Upper lobe of left lung (tissue), 6 donors: ENCODE measurements around the gene GPR137B. TPM values are rescaled to one million over a fixed set of nuclear protein-coding genes. Genes with fewer than 3 reads are reported as not detected.

Experiments used
- ATAC-seq, 2 donors: fragments of 200-7000 bp; cut with Tn5 transposase; one replicate each; pipeline ENCODE4 v1.9.1; 2022; ENCODE audit warnings: mild to moderate bottlenecking in 2 of 2, moderate library complexity in 2 of 2; ENCODE audit not compliant: low FRiP score in 2 of 2
- DNase-seq, 2 donors: peaks; one replicate each; pipeline ENCODE4 v3.0.0-alpha.2; 2019 to 2020
- H3K27ac ChIP-seq, 4 donors: fragments of 200-600 bp; sonication (generic); one replicate each; pipeline ENCODE4 v1.5.1; 2016 to 2019
- H3K27me3 ChIP-seq, 4 donors: fragments of 200-600 bp; sonication (generic); one replicate each; pipeline ENCODE4 v1.5.1; 2017 to 2019
- H3K36me3 ChIP-seq, 4 donors: fragments of 200-600 bp; sonication (generic); one replicate each; pipeline ENCODE4 v1.5.1; 2016 to 2019
- H3K4me1 ChIP-seq, 4 donors: fragments of 200-600 bp; sonication (generic); one replicate each; pipeline ENCODE4 v1.5.1; 2018 to 2019
- H3K4me3 ChIP-seq, 4 donors: fragments of 200-600 bp; sonication (generic); one replicate each; pipeline ENCODE4 v1.5.1; 2017 to 2019; ENCODE audit warnings: mild to moderate bottlenecking in 2 of 4, moderate library complexity in 1 of 4
- H3K9me3 ChIP-seq, 4 donors: fragments of 200-600 bp; sonication (generic); one replicate each; pipeline ENCODE4 v1.5.1; 2018 to 2019
- EP300 ChIP-seq, 4 donors: sonication (generic); formaldehyde crosslinking; IDR thresholded peaks; one replicate each; pipeline ENCODE4 v1.5.1; 2017; ENCODE audit warnings: antibody characterized with exemption in 4 of 4, control low read depth in 2 of 4
- POLR2A ChIP-seq, 4 donors: fragments of 450-650 bp; IDR thresholded peaks; one replicate each; pipeline ENCODE4 v1.5.1; 2016 to 2017; ENCODE audit warnings: antibody characterized with exemption in 4 of 4, mild to moderate bottlenecking in 2 of 4
- POLR2AphosphoS5 ChIP-seq, 2 donors: sonication (generic); formaldehyde crosslinking; IDR thresholded peaks; one replicate each; pipeline ENCODE4 v1.5.1; 2017; ENCODE audit warnings: antibody characterized with exemption in 2 of 2
- WGBS, 2 donors: methylation state at CpG; one replicate each; pipeline ENCODE4 v1.1.5; 2017 to 2018; 5-methylcytosine and 5-hydroxymethylcytosine counted together
- total RNA-seq, 6 donors: library from RNA; depleted of rRNA in 4 of 6; stranded (reverse); fragments of >200 nt in 4 of 6; gene quantifications; one replicate each; pipeline versions ENCODE4 v1.1.0 to v1.2.1, GENCODE V29; 2016 to 2021
- TF ChIP-seq, protein P1 (sequence below), 6 experiments: fragments of 450-650 bp in 4 of 6; fragments of 200-600 bp in 2 of 6; sonication (generic) in 2 of 6; IDR thresholded peaks; one replicate each; pipeline ENCODE4 v1.5.1; 2016 to 2019; ENCODE audit warnings: antibody characterized with exemption in 6 of 6
- donor health status: DM: no; HTN: no; CAD: no; lungs with moderate emphysema.
- donor health status: DM: no; HTN: yes; CAD: no; lungs with severe emphysema.

Gene GPR137B
- total RNA-seq, 6 donors from 2014 or later: 14.0 to 31.8 (median 26.9) TPM

DNA sequence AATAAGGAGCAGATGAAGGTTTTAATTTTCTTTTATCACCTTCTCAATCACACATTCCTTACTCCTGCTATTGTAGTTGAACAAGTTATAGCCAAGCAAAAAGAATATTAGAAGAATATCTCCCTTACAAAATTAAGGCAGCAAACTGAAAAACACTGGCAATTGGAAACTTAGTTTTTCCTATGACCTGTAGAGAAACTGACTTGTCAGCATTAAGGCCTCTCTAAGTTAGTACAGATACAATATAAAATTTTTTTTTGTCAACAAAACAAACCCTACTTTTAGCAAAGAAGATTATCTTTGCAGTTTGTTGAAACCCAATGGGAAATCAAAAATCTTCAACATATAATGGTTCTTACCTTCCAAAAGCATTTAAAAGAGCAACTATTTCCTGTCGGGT lies 78.1 kb downstream of the GPR137B start:
- Histone ChIP-seq H3K4me1 (no peaks in the 10 kb centered on the region), H3K27me3 (no peaks in the 10 kb centered on the region), H3K27ac (no peak overlapping the region), H3K9me3 (no peaks in the 10 kb centered on the region), H3K36me3 (peaks cover 0 to 19% (median under 1%) of the 10 kb centered on the region in 4 donors), H3K4me3 (no peak overlapping the region)
- no peak for TF ChIP-seq POLR2AphosphoS5 (IDR thresholded peaks at IDR 0.05)
- TF ChIP-seq, protein P1, sequence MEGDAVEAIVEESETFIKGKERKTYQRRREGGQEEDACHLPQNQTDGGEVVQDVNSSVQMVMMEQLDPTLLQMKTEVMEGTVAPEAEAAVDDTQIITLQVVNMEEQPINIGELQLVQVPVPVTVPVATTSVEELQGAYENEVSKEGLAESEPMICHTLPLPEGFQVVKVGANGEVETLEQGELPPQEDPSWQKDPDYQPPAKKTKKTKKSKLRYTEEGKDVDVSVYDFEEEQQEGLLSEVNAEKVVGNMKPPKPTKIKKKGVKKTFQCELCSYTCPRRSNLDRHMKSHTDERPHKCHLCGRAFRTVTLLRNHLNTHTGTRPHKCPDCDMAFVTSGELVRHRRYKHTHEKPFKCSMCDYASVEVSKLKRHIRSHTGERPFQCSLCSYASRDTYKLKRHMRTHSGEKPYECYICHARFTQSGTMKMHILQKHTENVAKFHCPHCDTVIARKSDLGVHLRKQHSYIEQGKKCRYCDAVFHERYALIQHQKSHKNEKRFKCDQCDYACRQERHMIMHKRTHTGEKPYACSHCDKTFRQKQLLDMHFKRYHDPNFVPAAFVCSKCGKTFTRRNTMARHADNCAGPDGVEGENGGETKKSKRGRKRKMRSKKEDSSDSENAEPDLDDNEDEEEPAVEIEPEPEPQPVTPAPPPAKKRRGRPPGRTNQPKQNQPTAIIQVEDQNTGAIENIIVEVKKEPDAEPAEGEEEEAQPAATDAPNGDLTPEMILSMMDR (IDR thresholded peaks at IDR 0.05): no peak
- TF ChIP-seq EP300 (IDR thresholded peaks at IDR 0.05): no peak
- no peak for TF ChIP-seq POLR2A (IDR thresholded peaks at IDR 0.05)
- ATAC-seq (no peak), DNase-seq (no peak)
- WGBS, 2 donors: 97 to 100% methylated on average over 1 of the region's 1 CpG

DNA sequence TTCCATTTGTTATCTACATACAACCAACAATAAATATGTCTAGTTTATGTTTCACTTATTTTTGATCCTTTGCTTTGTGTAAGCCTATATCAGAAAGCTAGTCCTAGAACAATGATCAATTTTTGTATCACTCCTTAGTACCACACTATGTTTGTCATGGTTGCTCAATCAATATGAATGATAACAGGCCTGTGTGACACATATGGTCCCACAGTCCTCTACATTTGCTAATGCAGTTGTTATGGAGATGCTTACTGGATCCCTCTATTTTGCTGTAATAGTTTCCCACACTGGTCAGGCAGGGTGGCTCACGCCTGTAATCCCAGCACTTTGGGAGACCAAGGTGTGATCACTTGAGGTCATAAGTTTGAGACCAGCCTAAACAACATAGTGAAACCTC lies 80.3 kb downstream of the GPR137B start:
- Histone ChIP-seq H3K36me3 (peaks cover 0 to 22% (median 3%) of the 10 kb centered on the region in 4 donors), H3K4me1 (no peaks in the 10 kb centered on the region), H3K4me3 (no peak overlapping the region), H3K9me3 (no peaks in the 10 kb centered on the region), H3K27me3 (no peaks in the 10 kb centered on the region), H3K27ac (no peak overlapping the region)
- DNase-seq: no peak
- 100% methylated on average over 1 of the region's 1 CpG for WGBS, 2 donors
- TF ChIP-seq POLR2AphosphoS5 (IDR thresholded peaks at IDR 0.05): no peak
- TF ChIP-seq EP300 (IDR thresholded peaks at IDR 0.05): no peak
- no peak for TF ChIP-seq POLR2A (IDR thresholded peaks at IDR 0.05)
- TF ChIP-seq, protein P1 (IDR thresholded peaks at IDR 0.05): no peak
- ATAC-seq: no peak

DNA sequence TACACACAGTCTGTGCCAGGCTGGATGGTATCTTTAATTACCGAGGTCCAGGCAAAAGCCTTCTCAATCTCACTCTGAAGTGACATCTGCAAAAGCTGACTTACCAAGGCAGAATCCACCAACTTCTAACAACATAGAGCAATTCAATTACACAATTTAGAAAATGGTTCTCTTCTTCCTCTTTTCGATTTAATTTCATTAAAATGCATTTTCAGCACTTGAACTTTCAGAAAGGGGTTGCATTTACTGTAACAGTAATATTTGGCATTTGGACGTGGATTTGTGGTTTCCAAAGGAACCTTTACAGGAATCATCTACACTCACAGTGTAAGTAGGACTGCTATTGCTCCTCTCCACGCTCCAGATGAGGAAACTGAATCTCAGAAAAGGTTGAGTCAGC lies 86.1 kb downstream of the GPR137B start:
- no peak for TF ChIP-seq EP300 (IDR thresholded peaks at IDR 0.05)
- TF ChIP-seq, protein P1 (IDR thresholded peaks at IDR 0.05): no peak
- no peak for TF ChIP-seq POLR2AphosphoS5 (IDR thresholded peaks at IDR 0.05)
- TF ChIP-seq POLR2A (IDR thresholded peaks at IDR 0.05): no peak
- Histone ChIP-seq H3K36me3 (peaks cover 0 to 16% (median 3%) of the 10 kb centered on the region in 4 donors), H3K4me3 (no peak overlapping the region), H3K4me1 (no peaks in the 10 kb centered on the region), H3K27ac (no peak overlapping the region), H3K9me3 (no peaks in the 10 kb centered on the region), H3K27me3 (no peaks in the 10 kb centered on the region)
- peak in 1 of 2 donors; percentile 35 for ATAC-seq
- WGBS, 2 donors: 67 to 81% methylated on average over 4 of the region's 4 CpGs
- DNase-seq: no peak

DNA sequence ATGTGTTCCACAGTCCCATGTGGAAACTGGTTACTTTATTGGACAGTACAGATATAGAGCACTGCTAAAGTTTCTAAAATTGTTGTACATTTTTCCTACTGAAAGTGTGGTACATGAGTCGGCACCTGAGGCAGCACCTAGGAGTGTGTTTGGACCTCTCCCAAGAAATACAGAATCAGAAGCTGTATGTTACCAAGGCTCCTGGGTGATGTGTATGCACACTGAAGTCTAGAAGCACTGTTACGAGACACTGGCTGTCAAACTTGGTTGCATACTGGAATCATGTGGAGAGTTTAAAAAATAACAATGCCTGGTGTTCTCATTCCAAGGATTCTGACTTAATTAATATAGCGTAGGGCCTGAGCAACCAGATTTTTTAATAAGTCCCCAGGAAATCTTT lies 92.8 kb downstream of the GPR137B start:
- WGBS, 2 donors: 92 to 96% methylated on average over 3 of the region's 3 CpGs
- Histone ChIP-seq H3K4me1 (no peaks in the 10 kb centered on the region), H3K36me3 (peaks cover 0 to 3% (median 0%) of the 10 kb centered on the region in 4 donors), H3K27me3 (no peaks in the 10 kb centered on the region), H3K4me3 (no peak overlapping the region), H3K9me3 (no peaks in the 10 kb centered on the region), H3K27ac (no peak overlapping the region)
- TF ChIP-seq, protein P1 (IDR thresholded peaks at IDR 0.05): no peak
- ATAC-seq (no peak), DNase-seq (no peak)

GRCh38 chr1:236239092-236239585 lies 96.8 kb downstream of the GPR137B start:
- Histone ChIP-seq H3K27ac (no peak overlapping the region), H3K9me3 (no peaks in the 10 kb centered on the region), H3K27me3 (no peaks in the 10 kb centered on the region), H3K36me3 (peaks cover 0 to 15% (median 0%) of the 10 kb centered on the region in 4 donors), H3K4me1 (no peaks in the 10 kb centered on the region), H3K4me3 (no peak overlapping the region)
- ATAC-seq: no peak
- no peak for DNase-seq
- WGBS, 2 donors: 82 to 93% methylated on average over 1 of the region's 1 CpG
- TF ChIP-seq, protein P1 (IDR thresholded peaks at IDR 0.05): no peak
- TF ChIP-seq POLR2AphosphoS5 (IDR thresholded peaks at IDR 0.05) (no peak), POLR2A (IDR thresholded peaks at IDR 0.05) (no peak), EP300 (IDR thresholded peaks at IDR 0.05) (no peak)
